Panc1 (cell line): Measurements from ENCODE around the gene EEF2.

Source experiments
- POLR2AphosphoS5 ChIP-seq: IDR thresholded peaks from 2 replicates; pipeline ENCODE4 v1.6.1; 2012; ENCODE audit warnings: mild to moderate bottlenecking, low read depth, low read length, moderate library complexity
- TF ChIP-seq, protein P1 (sequence below): fragments of 450-650 bp; IDR thresholded peaks from 2 replicates; pipeline ENCODE4 v1.5.1; 2017; ENCODE audit warnings: mild to moderate bottlenecking
- TF ChIP-seq, protein P2 (sequence below), 2 experiments: IDR thresholded peaks; 2 replicates each; pipeline ENCODE4 v1.6.1; 2011 to 2012; ENCODE audit warnings: low read depth in 2 of 2, control low read depth in 1 of 2, low read length in 1 of 2, mild to moderate bottlenecking in 1 of 2, moderate library complexity in 1 of 2; ENCODE audit not compliant: insufficient read depth in 1 of 2

DNA sequence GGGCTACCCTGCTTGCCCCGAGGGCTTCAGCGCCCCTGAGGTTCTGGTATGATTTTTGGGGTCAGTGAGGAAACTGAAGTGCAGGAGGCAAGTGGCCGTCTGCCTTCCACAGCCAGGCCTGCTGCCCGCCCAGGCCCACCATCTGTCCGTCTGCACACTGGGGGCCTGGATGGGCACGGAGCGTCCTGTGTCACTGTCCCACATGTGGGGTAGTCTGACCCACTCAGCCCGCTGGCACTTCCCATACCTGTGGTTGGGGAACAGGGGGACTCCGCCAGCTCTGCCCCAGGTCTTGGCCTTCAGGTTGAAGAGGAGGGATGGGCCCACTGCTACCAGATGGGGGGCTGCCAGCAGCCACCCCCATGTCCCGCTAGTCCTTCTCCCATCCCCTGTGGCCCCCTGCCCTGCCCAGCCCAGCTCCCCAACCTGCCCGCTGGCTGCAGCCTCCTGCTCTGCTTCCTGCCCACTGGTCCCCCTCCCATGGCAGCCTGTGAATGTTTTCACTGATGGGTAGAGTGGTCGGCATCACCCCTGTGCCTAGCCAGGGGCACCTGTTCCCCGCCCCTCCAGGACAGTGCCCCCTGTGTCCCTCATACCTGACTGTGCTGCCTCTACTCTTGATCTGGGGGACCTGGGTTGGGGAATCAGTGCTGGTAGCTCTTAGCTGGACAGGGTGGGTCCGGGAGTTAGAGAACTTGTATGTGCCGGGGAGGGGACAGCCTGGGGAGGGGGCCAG lies 31.8 kb upstream of the EEF2 start:
- TF ChIP-seq, protein P1, sequence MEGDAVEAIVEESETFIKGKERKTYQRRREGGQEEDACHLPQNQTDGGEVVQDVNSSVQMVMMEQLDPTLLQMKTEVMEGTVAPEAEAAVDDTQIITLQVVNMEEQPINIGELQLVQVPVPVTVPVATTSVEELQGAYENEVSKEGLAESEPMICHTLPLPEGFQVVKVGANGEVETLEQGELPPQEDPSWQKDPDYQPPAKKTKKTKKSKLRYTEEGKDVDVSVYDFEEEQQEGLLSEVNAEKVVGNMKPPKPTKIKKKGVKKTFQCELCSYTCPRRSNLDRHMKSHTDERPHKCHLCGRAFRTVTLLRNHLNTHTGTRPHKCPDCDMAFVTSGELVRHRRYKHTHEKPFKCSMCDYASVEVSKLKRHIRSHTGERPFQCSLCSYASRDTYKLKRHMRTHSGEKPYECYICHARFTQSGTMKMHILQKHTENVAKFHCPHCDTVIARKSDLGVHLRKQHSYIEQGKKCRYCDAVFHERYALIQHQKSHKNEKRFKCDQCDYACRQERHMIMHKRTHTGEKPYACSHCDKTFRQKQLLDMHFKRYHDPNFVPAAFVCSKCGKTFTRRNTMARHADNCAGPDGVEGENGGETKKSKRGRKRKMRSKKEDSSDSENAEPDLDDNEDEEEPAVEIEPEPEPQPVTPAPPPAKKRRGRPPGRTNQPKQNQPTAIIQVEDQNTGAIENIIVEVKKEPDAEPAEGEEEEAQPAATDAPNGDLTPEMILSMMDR = no peak
- TF ChIP-seq, protein P2, sequence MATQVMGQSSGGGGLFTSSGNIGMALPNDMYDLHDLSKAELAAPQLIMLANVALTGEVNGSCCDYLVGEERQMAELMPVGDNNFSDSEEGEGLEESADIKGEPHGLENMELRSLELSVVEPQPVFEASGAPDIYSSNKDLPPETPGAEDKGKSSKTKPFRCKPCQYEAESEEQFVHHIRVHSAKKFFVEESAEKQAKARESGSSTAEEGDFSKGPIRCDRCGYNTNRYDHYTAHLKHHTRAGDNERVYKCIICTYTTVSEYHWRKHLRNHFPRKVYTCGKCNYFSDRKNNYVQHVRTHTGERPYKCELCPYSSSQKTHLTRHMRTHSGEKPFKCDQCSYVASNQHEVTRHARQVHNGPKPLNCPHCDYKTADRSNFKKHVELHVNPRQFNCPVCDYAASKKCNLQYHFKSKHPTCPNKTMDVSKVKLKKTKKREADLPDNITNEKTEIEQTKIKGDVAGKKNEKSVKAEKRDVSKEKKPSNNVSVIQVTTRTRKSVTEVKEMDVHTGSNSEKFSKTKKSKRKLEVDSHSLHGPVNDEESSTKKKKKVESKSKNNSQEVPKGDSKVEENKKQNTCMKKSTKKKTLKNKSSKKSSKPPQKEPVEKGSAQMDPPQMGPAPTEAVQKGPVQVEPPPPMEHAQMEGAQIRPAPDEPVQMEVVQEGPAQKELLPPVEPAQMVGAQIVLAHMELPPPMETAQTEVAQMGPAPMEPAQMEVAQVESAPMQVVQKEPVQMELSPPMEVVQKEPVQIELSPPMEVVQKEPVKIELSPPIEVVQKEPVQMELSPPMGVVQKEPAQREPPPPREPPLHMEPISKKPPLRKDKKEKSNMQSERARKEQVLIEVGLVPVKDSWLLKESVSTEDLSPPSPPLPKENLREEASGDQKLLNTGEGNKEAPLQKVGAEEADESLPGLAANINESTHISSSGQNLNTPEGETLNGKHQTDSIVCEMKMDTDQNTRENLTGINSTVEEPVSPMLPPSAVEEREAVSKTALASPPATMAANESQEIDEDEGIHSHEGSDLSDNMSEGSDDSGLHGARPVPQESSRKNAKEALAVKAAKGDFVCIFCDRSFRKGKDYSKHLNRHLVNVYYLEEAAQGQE (IDR thresholded peaks at IDR 0.05; ENCODE audit: insufficient read depth in 1 of 2, low read depth in 2 of 2, low read length in 1 of 2) = no peak
- no peak for TF ChIP-seq POLR2AphosphoS5
